Ovary (tissue), 3 donors: Measurements from ENCODE around the gene MEIOC.

Source experiments
- CTCF ChIP-seq, 3 donors: fragments of 450-650 bp in 2 of 3; fragments of 200-600 bp in 1 of 3; IDR thresholded peaks; one replicate each; pipeline versions ENCODE4 v1.5.1 to v1.8.0; 2016 to 2022; ENCODE audit warnings: antibody characterized with exemption in 3 of 3, mild to moderate bottlenecking in 1 of 3
- EP300 ChIP-seq: sonication (generic); formaldehyde crosslinking; IDR thresholded peaks from one replicate; pipeline ENCODE4 v1.6.1; 2017; ENCODE audit warnings: antibody characterized with exemption
- POLR2A ChIP-seq: fragments of 450-650 bp; IDR thresholded peaks from one replicate; pipeline ENCODE4 v1.6.1; 2017; ENCODE audit warnings: antibody characterized with exemption, mild to moderate bottlenecking, moderate library complexity
- donor health status: DM: no; HTN: no; CAD: no.

DNA sequence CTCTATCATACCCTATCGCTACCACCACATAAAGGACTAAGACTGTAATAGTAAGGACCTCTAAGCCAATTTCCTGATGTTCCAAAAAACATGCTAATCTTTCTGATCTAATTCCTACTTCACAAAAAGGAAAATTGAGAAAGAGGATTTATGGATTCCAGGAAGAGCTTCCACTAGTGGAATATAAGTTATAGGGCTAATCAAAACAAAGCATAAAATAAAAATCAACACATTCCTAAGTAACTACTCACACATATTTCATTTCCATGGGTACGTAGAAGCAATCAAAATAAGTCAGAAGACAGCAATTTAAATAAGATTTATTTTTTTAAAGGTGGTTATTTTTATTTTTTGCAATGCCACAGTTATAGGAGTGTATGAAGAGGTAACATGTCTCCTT, 20.9 kb downstream of the MEIOC start:
- TF ChIP-seq CTCF (IDR thresholded peaks at IDR 0.05) (no peak), POLR2A (no peak), EP300 (no peak)
